Small intestine (tissue), 7 donors: Measurements from ENCODE around the gene IQCE. TPM values are rescaled to one million over a fixed set of nuclear protein-coding genes. Genes with fewer than 3 reads are reported as not detected.
"Not testable (repeated sequence)": the region's sequence is repeated elsewhere in the genome, so short reads cannot be mapped to it uniquely, and the experiment has no call there.

Experiments
- DNase-seq, 2 donors: peaks; one replicate each; pipeline versions ENCODE4 v3.0.0 to v3.0.0-alpha.2; 2013
- FAIRE-seq: peaks from 2 replicates; lab custom pipeline; 2012; peaks lifted over from hg19 to GRCh38; lab: Jason Lieb, UNC
- H3K27ac ChIP-seq, 3 donors: one replicate each; pipeline ENCODE4 v1.5.1; 2013; ENCODE audit warnings: low read length in 2 of 3, mild to moderate bottlenecking in 2 of 3, control low read depth in 1 of 3, inconsistent platforms in 1 of 3, low read depth in 1 of 3, moderate library complexity in 1 of 3
- H3K27me3 ChIP-seq, 3 donors: one replicate each; pipeline ENCODE4 v1.6.1; 2013; ENCODE audit warnings: low read length in 3 of 3, inconsistent platforms in 1 of 3; ENCODE audit not compliant: control insufficient read depth in 3 of 3, insufficient read depth in 3 of 3
- H3K36me3 ChIP-seq, 3 donors: one replicate each; pipeline ENCODE4 v1.6.1; 2013; ENCODE audit warnings: low read length in 3 of 3, inconsistent platforms in 1 of 3, low read depth in 1 of 3, mild to moderate bottlenecking in 1 of 3, moderate library complexity in 1 of 3; ENCODE audit not compliant: control insufficient read depth in 3 of 3, insufficient read depth in 2 of 3
- H3K4me1 ChIP-seq, 3 donors: one replicate each; pipeline ENCODE4 v1.6.1; 2013; ENCODE audit warnings: low read length in 2 of 3, inconsistent platforms in 1 of 3, low read depth in 1 of 3, mild to moderate bottlenecking in 1 of 3, moderate library complexity in 1 of 3; ENCODE audit not compliant: control insufficient read depth in 3 of 3, insufficient read depth in 2 of 3
- H3K4me3 ChIP-seq, 3 donors: one replicate each; pipeline ENCODE4 v1.5.1; 2013; ENCODE audit warnings: low read length in 3 of 3, control low read depth in 1 of 3, inconsistent platforms in 1 of 3, low read depth in 1 of 3, mild to moderate bottlenecking in 1 of 3, moderate library complexity in 1 of 3
- H3K9me3 ChIP-seq, 2 donors: one replicate each; pipeline ENCODE4 v1.6.1; 2013; ENCODE audit warnings: low read depth in 1 of 2, low read length in 1 of 2; ENCODE audit not compliant: control insufficient read depth in 2 of 2, insufficient read depth in 1 of 2
- WGBS, 3 donors: extraction: QIAGEN DNeasy Blood & Tissue Kit; methylation state at CpG; one replicate each; pipeline ENCODE4 v1.1.7; 2013; 5-methylcytosine and 5-hydroxymethylcytosine counted together
- polyA plus RNA-seq, 4 donors: library from polyadenylated mRNA; stranded (reverse) in 3 of 4; unstranded in 1 of 4; fragments of 200-250 nt in 3 of 4; fragments of 120-200 nt in 1 of 4; gene quantifications; one replicate each; pipeline versions ENCODE4 v1.2.1 to v1.2.3, GENCODE V29; 2013
- donor health status: healthy with polysubstance abuse.
- donor health status: control.
- donor health status: control.
- donor health status: Bipolar disorder and iron deficiency.
- donor health status: healthy.

The IQCE gene
- polyA plus RNA-seq, 4 donors, result 10.4 to 20.8 (median 15.5) TPM

- peak overlapping the region in 1 of 3 donors; percentile 87 for H3K27ac ChIP-seq
- H3K4me1 ChIP-seq, result peaks cover 0 to 28% (median 0%) of the 10 kb centered on the region in 3 donors
- H3K4me3 ChIP-seq, result no peak overlapping the region
- DNase-seq, result no peak
- no peaks in the 10 kb centered on the region for H3K27me3 ChIP-seq
- WGBS, 3 donors, result 86 to 94% (median 88%) methylated on average over 35 to 37 of the region's 37 CpGs
- FAIRE-seq, result no peak
- no peaks in the 10 kb centered on the region for H3K9me3 ChIP-seq
- peaks cover 3 to 79% (median 6%) of the 10 kb centered on the region in 3 donors for H3K36me3 ChIP-seq
These were observed 49.4 kb downstream of the IQCE start for GRCh38 chr7:2607923-2608904.

GRCh38 chr7:2608921-2609411 is 50.2 kb downstream of the IQCE start:
- no peak overlapping the region for H3K4me3 ChIP-seq
- FAIRE-seq (no peak), DNase-seq (peak; percentile 20 to 54)
- peaks cover 3 to 80% (median 6%) of the 10 kb centered on the region in 3 donors for H3K36me3 ChIP-seq
- H3K4me1 ChIP-seq, result peaks cover 0 to 35% (median 0%) of the 10 kb centered on the region in 3 donors
- no peaks in the 10 kb centered on the region for H3K9me3 ChIP-seq
- 62 to 71% (median 70%) methylated on average over 14 of the region's 14 CpGs for WGBS, 3 donors
- peak overlapping the region in 1 of 3 donors; percentile 48 for H3K27ac ChIP-seq
- no peaks in the 10 kb centered on the region for H3K27me3 ChIP-seq

GRCh38 chr7:2609646-2610045 is 50.9 kb downstream of the IQCE start:
- not testable (repeated sequence) for H3K27me3 ChIP-seq, FAIRE-seq, H3K4me3 ChIP-seq, H3K9me3 ChIP-seq, DNase-seq
- WGBS, 3 donors, result 74 to 89% (median 83%) methylated on average over 6 of the region's 6 CpGs
- peaks cover 3 to 82% (median 4%) of the 10 kb centered on the region in 3 donors for H3K36me3 ChIP-seq
- peak overlapping the region in 1 of 3 donors; percentile 48 for H3K27ac ChIP-seq
- H3K4me1 ChIP-seq, result peaks cover 0 to 39% (median 0%) of the 10 kb centered on the region in 3 donors

- peaks cover 0 to 83% (median 3%) of the 10 kb centered on the region in 3 donors for H3K36me3 ChIP-seq
- 90 to 93% (median 92%) methylated on average over 14 of the region's 14 CpGs for WGBS, 3 donors
- DNase-seq (no peak), FAIRE-seq (no peak)
- peak overlapping the region in 1 of 3 donors; percentile 45 for H3K27ac ChIP-seq
- no peaks in the 10 kb centered on the region for H3K9me3 ChIP-seq
- no peak overlapping the region for H3K4me3 ChIP-seq
- H3K27me3 ChIP-seq, result no peaks in the 10 kb centered on the region
- peaks cover 0 to 39% (median 0%) of the 10 kb centered on the region in 3 donors for H3K4me1 ChIP-seq
These were observed 51.7 kb downstream of the IQCE start for GRCh38 chr7:2610466-2610865.

GRCh38 chr7:2610898-2611297 is 52.1 kb downstream of the IQCE start:
- WGBS, 3 donors, result 49 to 61% (median 61%) methylated on average over 12 to 14 of the region's 14 CpGs
- no peaks in the 10 kb centered on the region for H3K27me3 ChIP-seq
- H3K4me1 ChIP-seq, result peaks cover 0 to 42% (median 0%) of the 10 kb centered on the region in 3 donors
- peaks cover 0 to 83% (median 3%) of the 10 kb centered on the region in 3 donors for H3K36me3 ChIP-seq
- DNase-seq (peak in 1 of 2 donors; percentile 54), FAIRE-seq (no peak)
- H3K4me3 ChIP-seq, result no peak overlapping the region
- H3K9me3 ChIP-seq, result no peaks in the 10 kb centered on the region
- peak overlapping the region in 1 of 3 donors; percentile 45 for H3K27ac ChIP-seq

- H3K36me3 ChIP-seq, result peaks cover 0 to 83% (median 3%) of the 10 kb centered on the region in 3 donors
- no peak for DNase-seq
- FAIRE-seq, result no peak
These were observed 52.6 kb downstream of the IQCE start for GRCh38 chr7:2611401-2611800.

GRCh38 chr7:2611922-2612321 is 53.1 kb downstream of the IQCE start:
- FAIRE-seq (no peak), DNase-seq (no peak)
- H3K27ac ChIP-seq, result peak overlapping the region in 1 of 3 donors; percentile 66
- WGBS, 3 donors, result 88 to 92% (median 91%) methylated on average over 10 of the region's 10 CpGs
- peaks cover 0 to 52% (median under 1%) of the 10 kb centered on the region in 3 donors for H3K4me1 ChIP-seq
- peaks cover 0 to 83% (median 3%) of the 10 kb centered on the region in 3 donors for H3K36me3 ChIP-seq
- H3K27me3 ChIP-seq, result no peaks in the 10 kb centered on the region
- H3K9me3 ChIP-seq, result no peaks in the 10 kb centered on the region
- H3K4me3 ChIP-seq, result no peak overlapping the region

More at GRCh38 chr7:2611401-2611800, 52.6 kb downstream of the IQCE start:
- 86 to 90% (median 87%) methylated on average over 10 to 11 of the region's 11 CpGs for WGBS, 3 donors
- Histone ChIP-seq H3K27me3 (no peaks in the 10 kb centered on the region), H3K27ac (no peak overlapping the region), H3K9me3 (no peaks in the 10 kb centered on the region), H3K4me3 (no peak overlapping the region), H3K4me1 (peaks cover 0 to 47% (median 0%) of the 10 kb centered on the region in 3 donors)

GRCh38 chr7:2612445-2613097 is 53.8 kb downstream of the IQCE start:
- DNase-seq (peak; percentile 31 to 76), FAIRE-seq (no peak)
- 71 to 92% (median 77%) methylated on average over 11 to 15 of the region's 15 CpGs for WGBS, 3 donors

More at GRCh38 chr7:2612445-2613097, 53.8 kb downstream of the IQCE start:
- Histone ChIP-seq H3K27ac (peak overlapping the region in 1 of 3 donors; percentile 66), H3K4me1 (peaks cover 0 to 59% (median 2%) of the 10 kb centered on the region in 3 donors), H3K27me3 (no peaks in the 10 kb centered on the region), H3K9me3 (no peaks in the 10 kb centered on the region), H3K4me3 (no peak overlapping the region), H3K36me3 (peaks cover 0 to 77% (median 3%) of the 10 kb centered on the region in 3 donors)
